HG02571 (cell line): ENCODE results near the gene ZC3H11A.
A peak's percentile ranks its signal among the peaks of the same experiment; 100 is the strongest.
"Not testable (repeated sequence)": the region's sequence is repeated elsewhere in the genome, so short reads cannot be mapped to it uniquely, and the experiment has no call there.

Source experiments
- ATAC-seq: cut with Tn5 transposase; IDR thresholded peaks from one replicate; pipeline ENCODE4 v1.9.1; 2021; ENCODE audit warnings: mild to moderate bottlenecking, moderate library complexity; ENCODE audit not compliant: unreplicated experiment

Gene ZC3H11A

GRCh38 chr1:203795441-203796235 is at the start of gene ZC3H11A, which contains the start of gene ZBED6:
Gene ZC3H11A, plus strand, starts transcription at chr1:203795623. Its CDS starts 21,448 bp downstream, at chr1:203817071.
Gene ZBED6, plus strand, starts transcription at chr1:203795623. Its CDS starts 1,900 bp downstream, at chr1:203797523.
- ATAC-seq, result peak; percentile 95

- no peak for ATAC-seq
These were observed 49.1 kb upstream of the ZC3H11A start for GRCh38 chr1:203746281-203746680.

- ATAC-seq, result no peak
These were observed 44.4 kb upstream of the ZC3H11A start for GRCh38 chr1:203751051-203751450.

GRCh38 chr1:203751618-203752361 is 43.6 kb upstream of the ZC3H11A start:
- ATAC-seq, result not testable (repeated sequence)

- no peak for ATAC-seq
These were observed 41.0 kb upstream of the ZC3H11A start for GRCh38 chr1:203754455-203754864.

GRCh38 chr1:203756036-203756435 is 39.4 kb upstream of the ZC3H11A start:
- no peak for ATAC-seq

- ATAC-seq, result not testable (repeated sequence)
These were observed 36.7 kb upstream of the ZC3H11A start for GRCh38 chr1:203758749-203759148.

- ATAC-seq, result no peak
These were observed 34.9 kb upstream of the ZC3H11A start for GRCh38 chr1:203760506-203760905.

GRCh38 chr1:203761958-203762357 is 33.5 kb upstream of the ZC3H11A start:
- not testable (repeated sequence) for ATAC-seq

- ATAC-seq, result no peak
These were observed 31.9 kb upstream of the ZC3H11A start for GRCh38 chr1:203763505-203763904.

GRCh38 chr1:203764105-203765028 is 31.1 kb upstream of the ZC3H11A start:
- ATAC-seq, result no peak

GRCh38 chr1:203765029-203765837 is 30.2 kb upstream of the ZC3H11A start, which contains the start of gene LAX1:
Gene LAX1, plus strand, starts transcription at chr1:203765183. Its CDS starts 383 bp downstream, at chr1:203765566.
- peak; percentile 67 for ATAC-seq

GRCh38 chr1:203768256-203768655 is 27.2 kb upstream of the ZC3H11A start:
- ATAC-seq, result no peak

GRCh38 chr1:203769505-203770343 is 25.7 kb upstream of the ZC3H11A start:
- no peak for ATAC-seq

GRCh38 chr1:203771901-203772301 is 23.5 kb upstream of the ZC3H11A start:
- ATAC-seq, result no peak

- no peak for ATAC-seq
These were observed 22.6 kb upstream of the ZC3H11A start for GRCh38 chr1:203772836-203773235.

- no peak for ATAC-seq
These were observed 18.8 kb upstream of the ZC3H11A start for GRCh38 chr1:203776636-203777035.

- no peak for ATAC-seq
These were observed 17.8 kb upstream of the ZC3H11A start for GRCh38 chr1:203777596-203777995.

GRCh38 chr1:203778146-203778545 is 17.3 kb upstream of the ZC3H11A start:
- ATAC-seq, result no peak
